NCI-H1105 (cell line): ENCODE measurements around the gene C2orf15.
"Not testable (repeated sequence)": the region's sequence is repeated elsewhere in the genome, so short reads cannot be mapped to it uniquely, and the experiment has no call there.

Experiments used
- DNase-seq: peaks from one replicate; lab custom pipeline; 2025; lab: John Stamatoyannopoulos, UW

The C2orf15 gene

GRCh38 chr2:99141110-99142108 is at the start of gene C2orf15:
Gene C2orf15 (plus strand): TSS chr2:99141707. CDS start chr2:99150559, 8,852 bp downstream.
- peak; percentile 99 for DNase-seq

DNA sequence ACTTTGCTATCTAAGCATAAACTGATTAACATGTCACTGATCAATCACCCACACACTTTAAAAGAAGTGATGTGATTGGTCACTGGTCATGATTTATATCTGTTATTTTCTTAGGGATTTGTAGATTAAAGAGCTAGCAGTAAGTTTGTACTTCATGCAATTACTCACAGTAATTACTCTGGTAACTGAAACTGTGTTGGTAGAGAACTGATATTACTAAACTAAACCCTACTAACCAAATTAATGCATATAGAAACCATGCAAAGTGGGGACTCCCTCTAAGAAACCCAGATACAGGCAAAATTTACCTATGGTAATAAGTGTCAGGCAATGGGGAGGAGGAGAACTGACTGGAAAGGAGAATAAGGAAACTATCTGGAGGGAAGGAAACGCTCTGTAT is 44.8 kb upstream of the C2orf15 start:
- no peak for DNase-seq

GRCh38 chr2:99101697-99102096 is 39.8 kb upstream of the C2orf15 start:
- no peak for DNase-seq

DNA sequence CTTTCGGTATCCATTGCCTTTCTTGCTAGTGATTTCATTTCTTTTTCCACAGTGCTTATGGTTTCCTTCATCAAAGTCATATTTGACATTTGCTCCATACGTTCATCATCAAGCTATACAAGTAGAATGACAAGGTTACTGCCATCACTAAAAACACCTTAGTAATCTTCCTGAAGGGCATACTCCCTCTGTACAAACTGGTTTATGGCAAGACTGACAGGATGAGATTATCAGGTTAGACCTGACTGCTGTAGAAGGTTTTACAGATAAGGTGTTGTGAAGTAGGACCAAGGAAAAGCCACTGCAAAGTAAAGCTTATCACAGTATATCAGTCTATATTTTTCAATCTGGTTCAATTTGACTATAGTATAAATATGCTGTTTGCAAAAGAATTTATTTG is 37.5 kb upstream of the C2orf15 start:
- no peak for DNase-seq

DNA sequence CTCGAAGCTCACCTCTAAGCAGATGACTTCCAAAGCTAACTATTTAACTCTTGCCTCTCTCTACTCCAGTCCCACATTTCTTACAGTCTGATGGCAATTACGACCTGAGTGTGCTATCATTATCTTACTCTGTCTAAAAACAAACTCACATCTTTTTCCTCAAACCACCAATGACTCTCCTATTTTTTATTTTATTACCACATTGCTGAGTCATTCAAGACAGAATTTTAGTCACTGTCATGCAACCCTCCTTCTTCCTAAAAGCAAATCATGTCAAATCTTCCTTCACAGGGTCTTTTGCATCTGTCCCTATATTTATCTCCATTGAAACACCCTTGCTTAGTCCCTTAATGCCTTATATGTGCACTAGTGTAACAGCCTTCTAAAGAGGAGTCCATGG is 34.6 kb upstream of the C2orf15 start:
- no peak for DNase-seq

DNA sequence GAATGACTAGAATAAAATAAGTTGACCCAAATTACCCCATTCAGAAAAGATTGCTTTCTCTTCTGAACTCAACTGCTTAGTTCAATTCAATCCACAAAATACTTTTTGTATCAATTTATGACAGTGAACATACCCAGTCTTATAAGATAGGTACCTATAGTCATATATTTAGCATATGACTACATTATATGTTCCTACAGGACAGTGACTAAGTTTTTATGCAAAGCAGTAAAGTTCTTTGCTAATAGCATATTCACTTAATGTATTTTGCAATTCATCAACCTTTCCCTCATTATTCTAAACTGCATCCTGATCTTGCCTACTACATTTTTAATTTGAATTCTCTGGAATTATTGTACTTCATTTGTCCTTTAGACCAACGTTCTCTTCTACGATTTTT is 30.3 kb upstream of the C2orf15 start:
- no peak for DNase-seq

GRCh38 chr2:99111945-99112344 is 29.6 kb upstream of the C2orf15 start:
- no peak for DNase-seq

DNA sequence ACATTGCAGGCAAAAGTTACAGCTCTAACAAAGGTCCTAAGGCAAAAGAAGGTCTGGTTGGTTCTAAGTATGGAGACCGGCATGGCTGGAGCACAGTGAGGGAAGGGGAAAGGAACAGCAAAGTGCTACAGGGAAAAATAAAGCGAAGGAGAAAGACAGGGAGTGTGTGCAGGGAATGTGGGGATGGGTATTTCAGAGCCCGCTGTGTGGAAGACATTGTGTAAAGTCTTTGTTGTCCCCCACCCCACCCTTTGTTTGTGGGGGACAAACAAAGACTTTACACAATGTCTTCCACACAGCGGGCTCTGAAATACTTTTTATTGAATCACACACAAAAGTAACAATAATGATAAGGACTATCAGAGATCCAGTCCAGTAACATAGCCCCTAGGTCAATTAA is 28.9 kb upstream of the C2orf15 start:
- no peak for DNase-seq

GRCh38 chr2:99127981-99128380 is 13.5 kb upstream of the C2orf15 start:
- no peak for DNase-seq

DNA sequence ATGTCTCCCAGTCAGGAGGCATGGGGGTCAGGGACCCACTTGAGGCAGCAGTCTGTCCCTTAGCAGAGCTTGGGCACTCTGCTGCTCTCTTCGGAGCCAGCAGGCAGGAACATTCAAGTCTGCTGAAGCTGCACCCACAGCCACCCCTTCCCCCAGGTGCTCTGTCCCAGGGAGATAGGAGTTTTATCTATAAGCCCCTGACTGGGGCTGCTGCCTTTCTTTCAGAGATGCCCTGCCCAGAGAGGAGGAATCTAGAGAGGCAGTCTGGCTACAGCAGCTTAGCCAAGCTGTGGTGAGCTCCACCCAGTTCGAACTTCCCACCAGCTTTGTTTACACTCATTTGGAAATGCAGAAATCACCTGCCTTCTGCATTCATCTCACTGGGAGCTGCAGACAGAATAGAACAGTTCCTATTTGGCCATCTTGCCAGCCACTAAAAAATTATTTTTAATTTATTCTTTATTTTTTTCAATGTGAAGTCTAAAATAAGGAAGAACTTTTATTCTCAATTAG is 6.4 kb upstream of the C2orf15 start:
- not testable (repeated sequence) for DNase-seq

DNA sequence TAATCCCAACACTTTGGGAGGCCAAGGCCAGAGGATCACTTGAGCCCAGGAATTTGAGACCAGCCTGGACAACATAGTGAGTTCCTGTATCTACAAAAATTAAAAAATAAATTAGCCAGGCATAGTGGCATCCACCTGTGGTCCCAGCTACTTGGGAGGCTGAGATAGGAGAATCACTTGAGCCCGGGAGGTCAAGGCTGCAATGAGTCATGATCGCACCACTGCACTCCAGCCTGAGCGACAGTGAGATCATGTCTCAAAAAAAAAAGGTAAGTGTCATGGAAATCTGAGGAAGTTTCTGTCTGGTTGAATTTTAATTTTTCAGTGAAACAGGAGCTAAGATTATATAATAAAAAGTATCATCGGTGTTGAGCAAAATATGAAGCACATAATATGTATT is 2.5 kb upstream of the C2orf15 start:
- no peak for DNase-seq

DNA sequence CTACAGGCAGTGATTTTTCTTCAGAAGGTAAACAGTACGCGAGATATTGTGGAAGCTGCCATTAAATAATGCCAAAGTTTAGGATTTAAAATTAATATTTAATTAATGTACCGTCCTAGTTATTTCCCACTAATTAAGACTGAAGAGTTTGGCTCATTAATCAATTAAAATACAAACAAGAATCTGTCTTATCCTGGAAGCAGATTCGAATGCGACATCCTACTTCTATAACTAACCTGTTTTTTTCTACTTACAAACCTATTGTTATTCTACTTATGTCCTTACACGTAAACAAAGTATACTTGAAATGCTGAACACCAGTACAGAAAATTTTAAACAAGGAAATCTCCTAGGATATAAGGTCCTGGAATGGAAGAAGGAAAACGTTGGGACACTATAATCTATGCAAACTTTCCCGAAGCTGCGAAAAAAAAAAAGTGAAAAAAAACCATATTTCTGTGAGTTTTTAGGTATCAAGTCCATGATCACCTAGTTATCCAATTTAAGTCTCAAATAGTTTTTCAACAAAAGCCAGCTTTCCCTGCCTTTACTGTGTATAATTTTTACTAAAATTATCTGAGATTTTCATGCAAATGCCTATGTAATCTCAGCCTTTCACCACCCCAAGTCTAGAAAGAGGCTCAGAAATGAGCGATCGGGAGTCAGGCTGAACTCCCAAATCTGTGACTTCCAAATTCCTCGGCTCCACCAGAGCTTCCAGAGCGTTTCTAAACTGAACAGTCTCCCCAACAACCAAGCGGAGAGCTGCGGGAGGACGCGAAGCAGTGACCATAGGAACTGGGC is 1.2 kb upstream of the C2orf15 start:
- DNase-seq = no peak

GRCh38 chr2:99140860-99141109 is 722 bp upstream of the C2orf15 start:
- DNase-seq = no peak

- DNase-seq = no peak
Observed at GRCh38 chr2:99150706-99151105, 9.2 kb downstream of the C2orf15 start.

DNA sequence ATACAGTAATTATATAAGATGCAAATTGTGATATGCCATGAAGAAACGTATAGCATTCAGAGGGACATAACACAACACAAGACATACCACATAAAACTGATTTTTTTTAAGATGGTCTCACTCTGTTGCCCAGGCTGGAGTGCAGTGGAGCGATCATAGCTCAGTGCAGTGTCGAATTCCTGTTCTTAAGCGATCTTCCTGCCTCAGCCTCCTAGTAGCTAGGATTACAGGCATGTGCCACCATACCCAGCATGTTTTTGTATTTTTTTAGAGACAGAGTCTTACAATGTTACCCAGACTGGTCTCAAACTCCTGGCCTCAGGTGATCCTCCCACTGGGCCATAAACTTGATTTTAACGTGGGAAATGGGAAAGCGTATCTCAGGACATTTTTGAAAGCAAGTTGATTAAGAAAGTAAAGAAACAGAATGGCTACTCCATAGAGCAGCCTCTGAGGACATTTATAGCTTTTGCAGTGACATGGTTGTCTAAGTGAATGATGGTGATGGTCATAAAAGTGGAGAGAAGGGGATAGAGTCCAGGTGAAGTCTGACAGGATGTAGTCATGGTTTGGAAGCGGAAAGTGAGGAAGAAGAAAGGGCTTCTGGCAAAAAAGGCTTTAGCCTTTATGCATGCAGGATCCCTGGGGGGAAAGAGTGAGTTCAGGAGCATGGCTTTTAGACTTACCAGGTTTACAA is 10.8 kb downstream of the C2orf15 start:
- DNase-seq = no peak

DNA sequence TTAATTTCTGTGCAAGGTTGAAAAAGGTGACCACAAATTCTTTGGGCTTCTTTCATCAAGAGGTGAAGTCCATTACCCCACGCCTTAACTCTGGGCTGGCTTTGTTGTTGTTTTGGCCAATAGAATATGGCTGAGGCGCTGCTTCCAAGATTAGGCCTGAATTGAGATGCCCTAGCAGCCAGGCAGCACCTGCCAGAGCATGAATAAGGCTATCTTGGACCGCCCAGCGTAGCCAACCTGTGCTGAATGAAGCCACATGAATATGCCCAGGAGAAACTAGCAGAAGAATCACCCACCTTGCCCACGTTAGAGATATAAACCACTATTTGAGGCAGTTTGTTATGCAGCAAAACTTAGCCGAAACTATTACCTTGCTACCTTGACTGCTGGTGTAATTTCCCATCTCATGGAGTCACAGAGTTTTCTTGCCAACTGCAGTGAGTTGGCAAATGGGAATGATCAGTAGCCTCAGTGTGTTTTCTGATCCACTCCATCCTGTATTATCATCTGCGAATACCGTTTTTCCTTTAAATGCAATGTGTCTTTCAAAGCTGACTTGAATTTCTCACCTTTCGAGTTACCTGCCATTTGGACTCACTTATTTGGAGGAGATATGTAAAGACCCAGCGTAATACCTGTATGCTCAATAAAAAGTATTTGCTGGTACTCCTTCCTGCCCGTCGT is 12.6 kb downstream of the C2orf15 start:
- DNase-seq = no peak

GRCh38 chr2:99154643-99155536 is 13.4 kb downstream of the C2orf15 start, which contains the start of the genes LIPT1 and TSGA10:
Gene LIPT1 (plus strand): TSS chr2:99154967. CDS start chr2:99161958, 6,991 bp downstream.
Gene TSGA10 (minus strand): TSS chr2:99154942. CDS start chr2:99109439, 45,503 bp downstream.
- DNase-seq = peak; percentile 86

DNA sequence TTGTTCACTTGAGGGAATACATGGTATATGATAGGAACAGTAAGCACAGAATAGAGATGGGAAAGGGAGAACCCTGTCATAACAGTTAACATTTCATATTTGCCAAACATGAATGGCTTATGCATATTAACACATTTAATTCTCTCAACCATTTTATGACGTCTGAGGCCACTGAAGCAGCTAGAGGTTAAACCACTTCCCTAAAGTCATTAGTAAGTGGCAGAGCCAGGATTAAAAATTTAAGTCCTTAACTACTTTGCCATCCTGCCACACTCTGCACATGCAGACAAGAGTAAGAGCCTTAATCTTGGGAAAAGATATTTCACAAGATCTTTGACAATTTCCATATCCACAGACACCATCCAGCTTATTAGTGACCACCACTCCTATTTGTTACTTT is 15.4 kb downstream of the C2orf15 start:
- no peak for DNase-seq

GRCh38 chr2:99158599-99158998 is 17.1 kb downstream of the C2orf15 start:
- DNase-seq = no peak

DNA sequence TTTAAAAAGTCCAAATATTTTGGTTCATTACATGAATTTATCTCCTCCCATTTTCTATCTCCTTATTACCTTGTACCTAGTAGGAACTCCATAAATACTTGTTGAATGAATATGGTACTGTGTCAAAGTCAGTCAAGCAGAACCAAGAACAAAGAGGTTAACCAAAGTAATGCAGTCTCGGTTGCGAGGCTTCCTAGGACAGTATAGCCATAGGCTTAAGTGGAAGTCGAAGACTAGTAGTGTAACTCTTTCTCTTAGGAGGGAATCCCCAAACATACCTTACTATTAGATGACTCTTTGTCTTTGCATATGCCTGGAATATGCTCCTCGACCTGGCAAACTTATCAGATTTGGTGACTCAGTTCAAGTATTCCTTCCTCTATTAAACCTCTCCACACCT is 18.1 kb downstream of the C2orf15 start:
- no peak for DNase-seq

DNA sequence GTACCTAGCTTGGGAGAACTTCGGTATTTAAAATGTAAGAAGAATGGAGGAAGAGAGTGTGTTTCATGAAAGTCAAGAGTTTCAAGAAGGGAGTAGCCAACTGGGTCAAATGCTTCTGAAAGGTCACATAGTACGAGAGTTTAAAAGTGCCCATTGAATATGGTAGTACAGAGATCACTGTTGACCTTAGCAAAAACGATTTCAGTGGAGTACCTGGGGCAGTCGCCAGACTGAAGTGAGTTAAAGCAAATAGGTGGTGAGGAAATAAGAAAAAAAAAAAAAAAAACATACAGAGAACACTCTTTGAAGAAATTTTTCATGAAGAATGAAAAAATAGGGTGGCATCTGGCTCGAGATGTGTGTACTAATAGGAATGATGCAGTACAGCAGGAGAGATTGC is 24.7 kb downstream of the C2orf15 start:
- DNase-seq = no peak
